GM18858 (cell line): Measurements from ENCODE around the gene PDE4D.

Experiments used
- ATAC-seq: cut with Tn5 transposase; IDR thresholded peaks from one replicate; pipeline ENCODE4 v1.9.1; 2021; ENCODE audit not compliant: unreplicated experiment

Gene PDE4D

GRCh38 chr5:59133764-59134261 lies 759.7 kb downstream of the PDE4D start:
- no peak for ATAC-seq

- no peak for ATAC-seq
These were observed 761.4 kb downstream of the PDE4D start for GRCh38 chr5:59132131-59132530.

GRCh38 chr5:59130431-59130830 lies 763.1 kb downstream of the PDE4D start:
- ATAC-seq, result no peak

GRCh38 chr5:59128646-59129290 lies 764.8 kb downstream of the PDE4D start:
- no peak for ATAC-seq

GRCh38 chr5:59126708-59127573 lies 766.6 kb downstream of the PDE4D start:
- no peak for ATAC-seq

GRCh38 chr5:59126016-59126707 lies 767.4 kb downstream of the PDE4D start:
- no peak for ATAC-seq

GRCh38 chr5:59125011-59125961 lies 768.2 kb downstream of the PDE4D start:
- ATAC-seq, result no peak

- ATAC-seq, result peak; percentile 40
These were observed 769.6 kb downstream of the PDE4D start for GRCh38 chr5:59123595-59124561.

- ATAC-seq, result no peak
These were observed 774.0 kb downstream of the PDE4D start for GRCh38 chr5:59119480-59119879.

GRCh38 chr5:59117320-59117719 lies 776.2 kb downstream of the PDE4D start:
- ATAC-seq, result no peak

- ATAC-seq, result no peak
These were observed 777.2 kb downstream of the PDE4D start for GRCh38 chr5:59116231-59116865.

- no peak for ATAC-seq
These were observed 778.2 kb downstream of the PDE4D start for GRCh38 chr5:59115345-59115744.

- ATAC-seq, result no peak
These were observed 784.1 kb downstream of the PDE4D start for GRCh38 chr5:59109383-59109782.

- ATAC-seq, result no peak
These were observed 785.8 kb downstream of the PDE4D start for GRCh38 chr5:59107692-59108091.

GRCh38 chr5:59104400-59105127 lies 789.0 kb downstream of the PDE4D start:
- ATAC-seq, result no peak

GRCh38 chr5:59103303-59103702 lies 790.2 kb downstream of the PDE4D start:
- no peak for ATAC-seq

GRCh38 chr5:59102437-59102836 lies 791.1 kb downstream of the PDE4D start:
- ATAC-seq, result no peak

- no peak for ATAC-seq
These were observed 792.7 kb downstream of the PDE4D start for GRCh38 chr5:59100875-59101274.
